Fibroblast of skin of left biceps (primary cell): ENCODE measurements around the gene DNA2.
A peak's percentile ranks its signal among the peaks of the same experiment; 100 is the strongest.

ENCODE experiments used
- DNase-seq, 2 experiments: peaks; one replicate each; pipeline ENCODE4 v3.0.0-alpha.2; 2013; ENCODE audit warnings: low read depth in 2 of 2

DNA2 gene

DNA sequence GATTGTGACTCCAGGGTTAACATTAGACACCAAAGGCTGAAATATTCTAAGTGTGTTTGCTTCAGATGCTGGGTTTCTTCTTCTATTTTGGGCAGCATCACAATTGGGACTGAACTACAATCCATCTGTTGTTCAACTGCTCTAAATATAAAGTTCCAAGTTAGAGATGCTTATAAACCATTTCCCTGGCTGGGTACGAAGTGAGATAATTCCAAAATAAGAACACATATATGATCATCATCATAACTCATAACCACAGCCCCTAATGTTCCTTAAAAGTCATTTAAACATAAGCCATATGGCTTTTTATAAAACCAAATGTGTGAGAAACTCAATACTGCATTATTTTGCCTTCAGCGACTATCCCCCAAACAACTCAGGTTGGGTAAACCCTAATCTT lies 28.8 kb downstream of the DNA2 start:
- DNase-seq: no peak

DNA sequence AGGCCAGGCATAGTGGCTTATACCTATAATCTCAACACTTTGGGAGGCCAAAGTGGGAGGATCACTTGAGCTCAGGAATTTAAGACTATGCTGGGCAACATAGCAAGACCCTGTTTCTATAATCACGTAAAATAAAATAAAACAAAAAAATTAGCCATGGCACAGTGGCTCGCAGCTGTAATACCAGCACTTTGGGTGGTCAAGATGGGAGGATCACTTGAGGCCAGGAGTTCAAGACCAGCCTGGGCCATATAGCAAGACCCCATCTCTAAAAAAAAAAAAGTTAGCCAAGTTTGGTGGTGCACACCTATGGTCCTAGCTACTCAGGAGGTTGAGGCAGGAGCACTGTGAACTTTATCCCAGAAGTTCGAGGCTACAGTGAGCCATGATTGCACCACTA lies 30.9 kb downstream of the DNA2 start:
- no peak for DNase-seq

DNA sequence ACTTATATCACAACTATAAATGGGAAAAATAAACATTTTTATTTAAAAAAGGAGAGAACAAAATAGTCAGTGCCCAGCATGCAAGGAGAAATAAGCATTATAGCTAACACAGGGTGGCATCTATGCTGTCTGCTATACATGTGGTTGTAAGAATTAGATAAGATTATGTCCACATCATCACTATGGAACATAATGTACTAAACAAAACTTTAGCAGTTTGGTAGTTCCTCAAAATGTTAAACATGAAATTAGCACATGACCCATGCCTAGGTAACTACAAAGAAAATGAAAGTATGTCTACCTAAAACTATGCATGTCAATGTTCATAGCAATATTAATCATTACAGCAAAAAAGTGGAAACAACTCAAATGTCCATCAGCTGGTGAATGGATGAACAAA lies 36.0 kb downstream of the DNA2 start:
- DNase-seq: no peak

GRCh38 chr10:68434657-68435056 lies 37.1 kb downstream of the DNA2 start:
- no peak for DNase-seq

- no peak for DNase-seq
These were observed 43.2 kb downstream of the DNA2 start for GRCh38 chr10:68428396-68429104.

GRCh38 chr10:68424454-68425014 lies 47.2 kb downstream of the DNA2 start:
- no peak for DNase-seq

DNA sequence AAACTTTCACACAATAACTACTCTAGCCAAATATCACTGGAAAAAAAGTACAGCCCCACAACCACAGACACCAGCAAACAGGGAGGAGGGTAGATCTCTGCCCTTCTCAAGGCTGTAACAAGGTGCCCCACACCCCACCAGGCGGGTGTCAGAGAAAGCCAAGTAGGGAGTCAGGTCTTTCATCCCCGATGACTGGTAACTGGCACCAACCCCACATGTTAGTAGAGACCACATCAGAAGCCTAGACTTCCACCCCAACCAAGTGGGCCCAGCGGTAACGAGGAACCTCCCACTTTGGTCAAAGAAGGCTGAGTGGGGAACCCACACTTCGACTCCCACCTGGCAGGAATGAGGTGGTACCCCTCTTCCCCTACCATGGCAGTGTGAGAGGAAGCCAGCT lies 48.3 kb downstream of the DNA2 start:
- no peak for DNase-seq

DNA sequence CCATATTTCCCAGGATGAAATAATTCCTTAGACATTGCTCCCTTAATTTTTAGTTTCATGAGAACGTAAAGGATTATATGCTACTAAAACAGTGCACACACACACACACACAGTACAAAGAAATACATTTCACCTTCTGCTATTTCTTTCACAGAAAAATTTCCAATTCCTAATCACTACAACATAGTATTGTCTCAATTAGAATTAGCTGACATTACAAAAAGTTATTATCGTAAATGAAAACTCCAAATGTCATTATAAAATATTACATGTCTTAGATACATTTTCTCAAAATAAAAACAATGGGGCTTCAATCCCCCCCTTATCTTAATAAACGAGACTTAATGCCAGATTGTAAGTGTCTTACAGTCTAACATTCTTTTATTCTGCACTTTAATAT lies 52.4 kb downstream of the DNA2 start:
- no peak for DNase-seq

- DNase-seq: no peak
These were observed 62.8 kb downstream of the DNA2 start for GRCh38 chr10:68408898-68409518.

GRCh38 chr10:68406815-68407548 lies 64.8 kb downstream of the DNA2 start, which contains the start of gene RUFY2:
Gene RUFY2, minus strand, starts transcription at chr10:68407277. Its CDS starts 88 bp downstream, at chr10:68407189.
- peak; percentile 40 to 60 for DNase-seq

GRCh38 chr10:68406111-68406814 lies 65.5 kb downstream of the DNA2 start:
- DNase-seq: peak; percentile 15

GRCh38 chr10:68403701-68404100 lies 68.1 kb downstream of the DNA2 start:
- DNase-seq: no peak

DNA sequence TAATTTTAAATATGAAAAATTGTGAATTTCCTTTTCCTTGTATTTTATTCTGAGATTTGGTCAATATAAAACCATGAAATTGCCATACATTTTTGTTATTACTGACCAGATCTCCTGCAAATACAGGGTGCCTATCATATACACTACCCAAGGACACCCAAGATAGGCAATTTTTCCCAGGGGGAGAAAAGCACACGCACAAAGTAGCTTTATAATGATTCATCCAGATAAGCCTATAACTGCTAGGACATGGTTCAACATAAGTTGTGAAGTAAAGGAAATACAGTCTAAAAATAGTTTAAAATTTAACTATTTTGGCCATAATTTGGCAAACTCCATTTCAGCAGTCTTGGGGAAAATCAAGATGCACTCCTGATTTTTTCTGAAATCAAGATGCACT lies 69.5 kb downstream of the DNA2 start:
- no peak for DNase-seq

- DNase-seq: no peak
These were observed 74.8 kb downstream of the DNA2 start for GRCh38 chr10:68397005-68397404.

DNA sequence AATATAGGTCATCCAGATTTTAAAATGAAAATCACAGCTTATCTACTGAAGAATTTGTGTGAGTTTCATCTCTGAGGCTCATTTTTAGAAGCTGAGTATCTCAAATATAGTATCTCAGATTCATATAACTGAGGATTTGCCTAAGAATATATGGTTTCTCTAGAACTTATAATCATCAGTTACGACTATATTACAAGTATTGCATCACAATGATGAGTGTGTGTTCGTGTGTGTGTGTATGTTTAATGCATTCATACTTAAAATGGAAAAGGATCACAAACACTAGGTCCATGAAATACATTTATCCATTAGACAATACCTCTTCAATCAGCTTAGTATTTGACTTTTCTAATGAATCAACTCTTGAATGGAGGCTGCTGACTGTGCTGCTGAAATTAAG lies 86.0 kb downstream of the DNA2 start:
- DNase-seq: no peak

DNA sequence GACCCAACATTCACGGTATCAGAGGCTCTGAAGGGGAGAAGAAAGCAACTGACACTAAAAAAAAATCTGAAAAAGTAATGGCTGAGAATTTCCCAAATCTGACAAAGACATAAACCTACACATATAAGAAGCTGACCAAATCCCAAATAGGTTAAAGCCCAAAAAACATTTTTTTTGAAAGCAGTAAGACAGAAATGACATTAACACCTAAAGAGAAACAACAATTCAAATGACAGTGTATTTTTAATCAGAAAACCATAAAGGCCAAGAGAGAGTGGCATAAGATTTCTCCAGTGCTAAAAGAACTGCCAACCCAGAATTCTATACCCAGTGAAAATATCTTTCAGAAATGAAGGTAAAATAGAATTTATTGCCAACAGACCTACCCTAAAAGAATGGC lies 100.2 kb downstream of the DNA2 start:
- no peak for DNase-seq

GRCh38 chr10:68367121-68367520 lies 104.7 kb downstream of the DNA2 start:
- no peak for DNase-seq

- no peak for DNase-seq
These were observed 105.2 kb downstream of the DNA2 start for GRCh38 chr10:68366600-68366999.

- DNase-seq: no peak
These were observed 106.2 kb downstream of the DNA2 start for GRCh38 chr10:68365611-68366010.

DNA sequence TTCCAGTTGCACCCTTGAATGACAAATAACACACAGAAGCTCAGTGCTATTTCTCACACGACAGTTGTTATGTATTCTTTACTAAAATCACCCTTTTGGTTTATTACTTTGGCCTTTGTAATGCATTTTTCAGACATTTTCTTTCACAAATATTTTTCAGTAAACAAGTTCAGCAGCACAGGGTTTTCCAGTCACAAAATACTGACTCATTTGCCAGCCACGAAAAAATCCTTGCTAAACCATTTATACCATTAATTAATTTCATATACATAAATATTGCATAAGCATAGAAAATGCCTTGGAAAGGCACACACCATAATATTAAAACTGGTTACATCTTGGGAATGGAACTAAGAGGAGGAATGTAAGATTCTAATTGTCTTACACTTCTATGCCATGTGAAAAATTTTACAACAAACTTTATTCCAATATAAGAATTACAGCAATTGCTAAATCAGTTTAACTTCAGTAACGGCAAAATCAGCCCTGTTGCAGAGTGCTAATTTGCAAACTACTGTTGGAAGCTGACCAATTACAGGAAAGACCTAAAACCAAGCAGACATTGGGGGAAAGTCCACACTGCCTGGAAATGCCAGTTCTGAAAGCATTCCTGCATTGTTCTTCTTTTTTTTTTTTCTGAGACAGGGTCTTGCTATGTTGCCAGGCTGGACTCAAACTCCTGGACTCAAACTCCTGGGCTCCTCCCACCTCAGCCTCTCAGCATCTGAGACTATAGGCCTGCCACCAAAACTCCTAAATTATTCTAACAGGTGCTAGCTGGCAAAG lies 107.5 kb downstream of the DNA2 start:
- DNase-seq: no peak
